Vagina (tissue), 2 donors: ENCODE measurements around the gene DSCAML1. TPM values are rescaled to one million over a fixed set of nuclear protein-coding genes. Genes with fewer than 3 reads are reported as not detected.

ENCODE experiments used
- DNase-seq, 2 donors: peaks; one replicate each; pipeline ENCODE4 v3.0.0-alpha.2; 2017; ENCODE audit errors: extremely low spot score in 2 of 2
- H3K27ac ChIP-seq: fragments of 200-600 bp; sonication (generic); one replicate; pipeline ENCODE4 v1.5.1; 2019
- H3K27me3 ChIP-seq: fragments of 200-600 bp; sonication (generic); one replicate; pipeline ENCODE4 v1.5.1; 2019
- H3K36me3 ChIP-seq, 2 donors: fragments of 200-600 bp; sonication (generic); one replicate each; pipeline ENCODE4 v1.5.1; 2017 to 2019
- H3K4me1 ChIP-seq: fragments of 200-600 bp; sonication (generic); one replicate; pipeline ENCODE4 v1.5.1; 2019
- H3K4me3 ChIP-seq, 2 donors: fragments of 200-600 bp; sonication (generic); 1 replicate in 1 of 2; 2 replicates in 1 of 2; pipeline ENCODE4 v1.5.1; 2016 to 2019
- H3K9me3 ChIP-seq: fragments of 200-600 bp; sonication (generic); one replicate; pipeline ENCODE4 v1.5.1; 2019
- CTCF ChIP-seq, 3 experiments: fragments of 450-650 bp in 2 of 3; fragments of 200-600 bp in 1 of 3; sonication (generic) in 1 of 3; IDR thresholded peaks; one replicate each; pipeline ENCODE4 v1.5.1; 2017 to 2019; ENCODE audit warnings: antibody characterized with exemption in 3 of 3, mild to moderate bottlenecking in 2 of 3, moderate library complexity in 2 of 3
- POLR2A ChIP-seq, 2 donors: fragments of 450-650 bp; IDR thresholded peaks; one replicate each; pipeline ENCODE4 v1.6.1; 2017; ENCODE audit warnings: antibody characterized with exemption in 2 of 2, mild to moderate bottlenecking in 2 of 2, moderate library complexity in 2 of 2
- POLR2AphosphoS5 ChIP-seq, 2 donors: sonication (generic); formaldehyde crosslinking; IDR thresholded peaks; one replicate each; pipeline ENCODE4 v1.9.0; 2017; ENCODE audit warnings: antibody characterized with exemption in 2 of 2, mild to moderate bottlenecking in 2 of 2, low read depth in 1 of 2; ENCODE audit not compliant: insufficient read depth in 1 of 2
- intact Hi-C: fragments of 100-400 bp; cut with DNase I; formaldehyde crosslinking; loops from one replicate; pipeline ENCODE4 v1.15.1; 2023
- total RNA-seq: library from RNA; depleted of rRNA; stranded (reverse); fragments of >200 nt; gene quantifications from one replicate; pipeline ENCODE4 v1.2.3, GENCODE V29; 2016

Gene DSCAML1
- total RNA-seq, 1 donor from 2014 or later = 0.25 TPM

- Histone ChIP-seq H3K36me3 (no peaks in the 10 kb centered on the region), H3K4me3 (no peak overlapping the region), H3K4me1 (no peaks in the 10 kb centered on the region), H3K27ac (no peak overlapping the region), H3K27me3 (no peaks in the 10 kb centered on the region), H3K9me3 (no peaks in the 10 kb centered on the region)
- intact Hi-C loops = no loop called here
- no peak for TF ChIP-seq CTCF (IDR thresholded peaks at IDR 0.05)
- no peak for TF ChIP-seq POLR2A (IDR thresholded peaks at IDR 0.05)
- TF ChIP-seq POLR2AphosphoS5 (IDR thresholded peaks at IDR 0.05; ENCODE audit: insufficient read depth in 1 of 2, low read depth in 1 of 2) = no peak
- no peak for DNase-seq
Observed at GRCh38 chr11:117733316-117733715, 63.7 kb downstream of the DSCAML1 start.

GRCh38 chr11:117731722-117732290, 65.2 kb downstream of the DSCAML1 start:
- H3K9me3 ChIP-seq = no peaks in the 10 kb centered on the region
- H3K36me3 ChIP-seq = no peaks in the 10 kb centered on the region
- DNase-seq = no peak
- intact Hi-C loops = no loop called here
- no peaks in the 10 kb centered on the region for H3K4me1 ChIP-seq
- TF ChIP-seq POLR2AphosphoS5 (IDR thresholded peaks at IDR 0.05; ENCODE audit: insufficient read depth in 1 of 2, low read depth in 1 of 2) = no peak
- TF ChIP-seq POLR2A (IDR thresholded peaks at IDR 0.05) = no peak
- no peak for TF ChIP-seq CTCF (IDR thresholded peaks at IDR 0.05)
- H3K4me3 ChIP-seq = no peak overlapping the region
- no peaks in the 10 kb centered on the region for H3K27me3 ChIP-seq
- H3K27ac ChIP-seq = no peak overlapping the region

GRCh38 chr11:117730208-117730800, 66.7 kb downstream of the DSCAML1 start:
- Histone ChIP-seq H3K36me3 (no peaks in the 10 kb centered on the region), H3K9me3 (no peaks in the 10 kb centered on the region), H3K27ac (no peak overlapping the region), H3K27me3 (no peaks in the 10 kb centered on the region), H3K4me1 (no peaks in the 10 kb centered on the region), H3K4me3 (no peak overlapping the region)
- intact Hi-C loops = no loop called here
- TF ChIP-seq POLR2AphosphoS5 (IDR thresholded peaks at IDR 0.05; ENCODE audit: insufficient read depth in 1 of 2, low read depth in 1 of 2) = no peak
- no peak for TF ChIP-seq POLR2A (IDR thresholded peaks at IDR 0.05)
- TF ChIP-seq CTCF (IDR thresholded peaks at IDR 0.05) = no peak
- no peak for DNase-seq

GRCh38 chr11:117725048-117725734, 71.8 kb downstream of the DSCAML1 start:
- H3K4me3 ChIP-seq = no peak overlapping the region
- no peaks in the 10 kb centered on the region for H3K9me3 ChIP-seq
- H3K36me3 ChIP-seq = no peaks in the 10 kb centered on the region
- H3K27ac ChIP-seq = no peak overlapping the region
- DNase-seq = no peak
- H3K4me1 ChIP-seq = peaks cover 12% of the 10 kb centered on the region
- intact Hi-C loops = no loop called here
- no peak for TF ChIP-seq POLR2AphosphoS5 (IDR thresholded peaks at IDR 0.05; ENCODE audit: insufficient read depth in 1 of 2, low read depth in 1 of 2)
- no peak for TF ChIP-seq CTCF (IDR thresholded peaks at IDR 0.05)
- no peak for TF ChIP-seq POLR2A (IDR thresholded peaks at IDR 0.05)
- no peaks in the 10 kb centered on the region for H3K27me3 ChIP-seq

GRCh38 chr11:117724621-117725020, 72.4 kb downstream of the DSCAML1 start:
- Histone ChIP-seq H3K4me3 (no peak overlapping the region), H3K27ac (no peak overlapping the region), H3K36me3 (no peaks in the 10 kb centered on the region), H3K9me3 (no peaks in the 10 kb centered on the region), H3K4me1 (peaks cover 12% of the 10 kb centered on the region), H3K27me3 (no peaks in the 10 kb centered on the region)
- no peak for TF ChIP-seq POLR2AphosphoS5 (IDR thresholded peaks at IDR 0.05; ENCODE audit: insufficient read depth in 1 of 2, low read depth in 1 of 2)
- no peak for TF ChIP-seq POLR2A (IDR thresholded peaks at IDR 0.05)
- no peak for TF ChIP-seq CTCF (IDR thresholded peaks at IDR 0.05)
- no peak for DNase-seq
- intact Hi-C loops = no loop called here
